ENCODE results near the gene EPHA6.

DNA sequence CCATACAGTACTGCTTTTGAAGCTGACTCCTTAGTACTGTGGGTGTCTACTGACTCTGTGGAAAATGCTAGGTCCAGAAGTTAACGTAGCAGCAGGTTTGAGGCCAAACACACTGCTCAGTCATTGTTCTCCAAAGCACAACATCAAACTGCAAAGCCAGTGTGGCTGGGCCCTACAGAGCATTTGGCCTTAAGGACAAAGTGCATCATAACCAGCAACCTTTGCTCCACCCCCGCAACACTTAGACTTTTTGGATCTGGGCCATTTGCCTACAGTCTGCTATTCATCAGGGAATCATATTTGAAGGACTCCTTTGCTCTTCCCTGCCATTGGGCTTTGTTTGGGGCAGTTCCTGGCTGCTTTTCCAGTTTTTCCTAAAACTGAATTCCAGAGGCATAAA, 907.1 kb downstream of the EPHA6 start:
- no peak for TF ChIP-seq POLR2A (IDR thresholded peaks at IDR 0.05; ENCODE audit: low read length)
- no peak for TF ChIP-seq GATA1 (IDR thresholded peaks at IDR 0.05; ENCODE audit: low read depth, low read length)

Data from erythroblast (primary cell).